WTC11 (cell line): ENCODE results near the gene TIFAB. TPM values are rescaled to one million over a fixed set of nuclear protein-coding genes. Genes with fewer than 3 reads are reported as not detected.

Experiments used
- ATAC-seq: fragments of 200-7000 bp; cut with Tn5 transposase; 2 replicates; pipeline ENCODE4 v1.10.0; 2021; ENCODE audit warnings: mild to moderate bottlenecking, moderate library complexity
- CTCF ChIA-PET: fragments of 300-600 bp; sonication (Branson Sonifier 250); formaldehyde crosslinking; loops from one replicate; lab custom pipeline; 2021; ENCODE audit warnings: antibody characterized with exemption; lab: Charles Lee
- POLR2A ChIA-PET: fragments of 350-600 bp; sonication (Branson Sonifier 250); formaldehyde crosslinking; loops from one replicate; lab custom pipeline; 2021; ENCODE audit warnings: antibody characterized with exemption; lab: Charles Lee
- DNase-seq: peaks from one replicate; pipeline ENCODE4 v3.0.0; 2021; ENCODE audit warnings: low spot score
- H3K27ac Mint-ChIP-seq: 2 replicates; pipeline ENCODE4 v1.8.0; 2021; ENCODE audit warnings: mixed read lengths
- H3K27me3 Mint-ChIP-seq: 2 replicates; pipeline ENCODE4 v1.8.0; 2021; ENCODE audit warnings: low read depth, mild to moderate bottlenecking, moderate library complexity, mixed read lengths
- H3K36me3 Mint-ChIP-seq: 2 replicates; pipeline ENCODE4 v1.8.0; 2021; ENCODE audit warnings: mixed read lengths
- H3K4me1 Mint-ChIP-seq: 2 replicates; pipeline ENCODE4 v1.8.0; 2022; ENCODE audit warnings: mixed read lengths
- H3K4me3 Mint-ChIP-seq: 2 replicates; pipeline ENCODE4 v1.8.0; 2021; ENCODE audit warnings: mild to moderate bottlenecking, moderate library complexity, mixed read lengths
- H3K9me3 Mint-ChIP-seq: 2 replicates; pipeline ENCODE4 v1.8.0; 2021; ENCODE audit warnings: mixed read lengths
- AFF4 ChIP-seq: sonication (generic); formaldehyde crosslinking; IDR thresholded peaks from 2 replicates; pipeline ENCODE4 v1.8.1; 2023; ENCODE audit warnings: mild to moderate bottlenecking, missing genetic modification reagents, borderline replicate concordance
- E2F5 ChIP-seq: sonication (generic); formaldehyde crosslinking; IDR thresholded peaks from 2 replicates; pipeline ENCODE4 v1.8.1; 2022; ENCODE audit warnings: mild to moderate bottlenecking, moderate library complexity, missing genetic modification reagents
- EMX1 ChIP-seq: fragments of 250-450 bp; sonication (Bioruptor Pico); IDR thresholded peaks from 2 replicates; pipeline ENCODE4 v1.8.0; 2021; ENCODE audit warnings: mild to moderate bottlenecking
- GABPB1 ChIP-seq: sonication (generic); formaldehyde crosslinking; IDR thresholded peaks from 2 replicates; pipeline ENCODE4 v1.8.1; 2023; ENCODE audit warnings: mild to moderate bottlenecking, missing genetic modification reagents
- MAX ChIP-seq: sonication (generic); formaldehyde crosslinking; IDR thresholded peaks from 2 replicates; pipeline ENCODE4 v1.8.0; 2022; ENCODE audit warnings: mild to moderate bottlenecking, missing genetic modification reagents
- MYBL2 ChIP-seq: sonication (generic); formaldehyde crosslinking; IDR thresholded peaks from 2 replicates; pipeline ENCODE4 v1.8.1; 2023; ENCODE audit warnings: mild to moderate bottlenecking, moderate library complexity, missing genetic modification reagents
- NFE2L1 ChIP-seq: sonication (generic); formaldehyde crosslinking; IDR thresholded peaks from 2 replicates; pipeline ENCODE4 v1.8.1; 2023; ENCODE audit warnings: missing genetic modification reagents
- NR1H2 ChIP-seq: sonication (generic); formaldehyde crosslinking; IDR thresholded peaks from 2 replicates; pipeline ENCODE4 v1.9.0; 2021; ENCODE audit warnings: mild to moderate bottlenecking, moderate library complexity, missing genetic modification reagents
- NR3C1 ChIP-seq: sonication (generic); formaldehyde crosslinking; conservative IDR thresholded peaks from 2 replicates; pipeline ENCODE4 v1.8.1; 2023; ENCODE audit warnings: low read depth, mild to moderate bottlenecking, missing genetic modification reagents
- RELA ChIP-seq: sonication (generic); formaldehyde crosslinking; IDR thresholded peaks from 2 replicates; pipeline ENCODE4 v1.8.1; 2022; ENCODE audit warnings: missing genetic modification reagents, mild to moderate bottlenecking, borderline replicate concordance
- SMAD3 ChIP-seq: sonication (generic); formaldehyde crosslinking; IDR thresholded peaks from 2 replicates; pipeline ENCODE4 v1.8.0; 2022; ENCODE audit warnings: missing genetic modification reagents, mild to moderate bottlenecking, borderline replicate concordance
- TP53 ChIP-seq: sonication (generic); formaldehyde crosslinking; IDR thresholded peaks from 2 replicates; pipeline ENCODE4 v1.8.1; 2023; ENCODE audit warnings: mild to moderate bottlenecking, missing genetic modification reagents
- ZBTB21 ChIP-seq: sonication (generic); formaldehyde crosslinking; IDR thresholded peaks from 2 replicates; pipeline ENCODE4 v1.8.1; 2023; ENCODE audit warnings: mild to moderate bottlenecking, missing genetic modification reagents, borderline replicate concordance
- ZNF263 ChIP-seq: sonication (generic); formaldehyde crosslinking; IDR thresholded peaks from 2 replicates; pipeline ENCODE4 v1.8.1; 2022; ENCODE audit warnings: low read depth, mild to moderate bottlenecking, moderate library complexity, missing genetic modification reagents
- ZNF317 ChIP-seq: sonication (generic); formaldehyde crosslinking; IDR thresholded peaks from 2 replicates; pipeline ENCODE4 v1.8.1; 2023; ENCODE audit warnings: low read depth, mild to moderate bottlenecking, moderate library complexity, missing genetic modification reagents, borderline replicate concordance
- ZNF416 ChIP-seq: fragments of 250-450 bp; sonication (Bioruptor Pico); IDR thresholded peaks from 2 replicates; pipeline ENCODE4 v1.9.0; 2021; ENCODE audit warnings: mild to moderate bottlenecking, inconsistent platforms
- ZNF425 ChIP-seq: fragments of 250-450 bp; sonication (Bioruptor Pico); conservative IDR thresholded peaks from 2 replicates; pipeline ENCODE4 v1.9.0; 2021; ENCODE audit warnings: mild to moderate bottlenecking
- ZNF532 ChIP-seq: fragments of 250-450 bp; sonication (Bioruptor Pico); IDR thresholded peaks from 2 replicates; pipeline ENCODE4 v1.9.0; 2021; ENCODE audit warnings: mild to moderate bottlenecking, borderline replicate concordance
- total RNA-seq: library from RNA; stranded (reverse); gene quantifications from 3 replicates; pipeline ENCODE4 v1.2.3, GENCODE V29; 2021

The TIFAB gene
- total RNA-seq, 1 experiment from 2014 or later: not detected

- CTCF ChIA-PET: interaction anchor here (1.8 to 2.1 kb wide), 2 partner anchors 28 to 37 kb away, joined by 5 to 6 read pairs; no protein-coding TSS in a partner anchor
- Mint-ChIP-seq H3K27me3 (peaks cover 28% of the 10 kb centered on the region), H3K36me3 (no peaks in the 10 kb centered on the region)
Observed at GRCh38 chr5:135494196-135494595, 42.0 kb upstream of the TIFAB start.

GRCh38 chr5:135493406-135494180, 41.4 kb upstream of the TIFAB start:
- DNase-seq: no peak
- Mint-ChIP-seq H3K4me3 (no peak overlapping the region), H3K36me3 (no peaks in the 10 kb centered on the region), H3K4me1 (peaks cover 31% of the 10 kb centered on the region), H3K27me3 (peaks cover 22% of the 10 kb centered on the region), H3K27ac (no peak overlapping the region), H3K9me3 (no peaks in the 10 kb centered on the region)
- CTCF ChIA-PET: interaction anchor here (0.7 to 2.1 kb wide), 3 partner anchors 27 to 36 kb away, joined by 3 to 6 read pairs (median 5); no protein-coding TSS in a partner anchor
- POLR2A ChIA-PET: no interaction called here
- no peak for ATAC-seq
- TF ChIP-seq ZNF425 (no peak), ZNF263 (no peak), MAX (CRISPR knock-in tag) (no peak), ZNF317 (no peak), ZNF532 (CRISPR knock-in tag) (no peak), ZNF416 (CRISPR knock-in tag) (no peak), GABPB1 (no peak), SMAD3 (CRISPR knock-in tag) (no peak), ZBTB21 (CRISPR knock-in tag) (no peak), TP53 (CRISPR knock-in tag) (no peak), MYBL2 (no peak), NR3C1 (CRISPR knock-in tag) (no peak)

More at GRCh38 chr5:135494196-135494595, 42.0 kb upstream of the TIFAB start:
- H3K27ac Mint-ChIP-seq: no peak overlapping the region
- ATAC-seq (no peak), DNase-seq (no peak)
- TF ChIP-seq AFF4: no peak
- no peak for TF ChIP-seq NFE2L1 (CRISPR knock-in tag)
- no peak for TF ChIP-seq E2F5 (CRISPR knock-in tag)
- no peak for TF ChIP-seq RELA
- no peak for TF ChIP-seq NR1H2
- TF ChIP-seq EMX1 (CRISPR knock-in tag): no peak
- H3K4me3 Mint-ChIP-seq: no peak overlapping the region
- H3K9me3 Mint-ChIP-seq: no peaks in the 10 kb centered on the region
- peaks cover 35% of the 10 kb centered on the region for H3K4me1 Mint-ChIP-seq
- POLR2A ChIA-PET: no interaction called here
